ENCODE measurements around the gene PROK1.

DNA sequence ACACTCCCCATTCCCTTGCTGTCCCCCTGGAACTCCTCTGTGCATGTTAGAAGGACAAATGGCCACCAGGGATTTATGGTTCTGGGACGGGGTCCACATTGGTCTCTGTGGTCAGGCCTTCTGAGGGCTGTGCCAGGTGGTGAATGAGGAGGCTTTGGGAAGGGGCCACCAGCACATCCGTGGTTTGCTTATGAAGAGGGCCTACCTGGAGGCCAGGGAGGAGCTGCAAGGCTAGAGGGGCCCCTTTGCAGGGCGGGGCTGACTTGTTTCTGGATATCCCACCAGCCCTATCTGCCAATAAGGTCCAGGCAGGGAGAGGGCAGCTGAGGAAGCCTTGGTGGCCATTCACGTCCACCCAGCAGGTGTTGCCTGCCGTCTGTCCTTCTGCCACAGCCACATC, 43.1 kb downstream of the PROK1 start:
- TF ChIP-seq POLR2A (IDR thresholded peaks at IDR 0.05; ENCODE audit: extremely low read depth, insufficient read length), result no peak
- TF ChIP-seq, protein P1, sequence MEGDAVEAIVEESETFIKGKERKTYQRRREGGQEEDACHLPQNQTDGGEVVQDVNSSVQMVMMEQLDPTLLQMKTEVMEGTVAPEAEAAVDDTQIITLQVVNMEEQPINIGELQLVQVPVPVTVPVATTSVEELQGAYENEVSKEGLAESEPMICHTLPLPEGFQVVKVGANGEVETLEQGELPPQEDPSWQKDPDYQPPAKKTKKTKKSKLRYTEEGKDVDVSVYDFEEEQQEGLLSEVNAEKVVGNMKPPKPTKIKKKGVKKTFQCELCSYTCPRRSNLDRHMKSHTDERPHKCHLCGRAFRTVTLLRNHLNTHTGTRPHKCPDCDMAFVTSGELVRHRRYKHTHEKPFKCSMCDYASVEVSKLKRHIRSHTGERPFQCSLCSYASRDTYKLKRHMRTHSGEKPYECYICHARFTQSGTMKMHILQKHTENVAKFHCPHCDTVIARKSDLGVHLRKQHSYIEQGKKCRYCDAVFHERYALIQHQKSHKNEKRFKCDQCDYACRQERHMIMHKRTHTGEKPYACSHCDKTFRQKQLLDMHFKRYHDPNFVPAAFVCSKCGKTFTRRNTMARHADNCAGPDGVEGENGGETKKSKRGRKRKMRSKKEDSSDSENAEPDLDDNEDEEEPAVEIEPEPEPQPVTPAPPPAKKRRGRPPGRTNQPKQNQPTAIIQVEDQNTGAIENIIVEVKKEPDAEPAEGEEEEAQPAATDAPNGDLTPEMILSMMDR (IDR thresholded peaks at IDR 0.05; ENCODE audit: low read depth, low read length), result no peak
- TF ChIP-seq, protein P2, sequence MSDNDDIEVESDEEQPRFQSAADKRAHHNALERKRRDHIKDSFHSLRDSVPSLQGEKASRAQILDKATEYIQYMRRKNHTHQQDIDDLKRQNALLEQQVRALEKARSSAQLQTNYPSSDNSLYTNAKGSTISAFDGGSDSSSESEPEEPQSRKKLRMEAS (IDR thresholded peaks at IDR 0.05; ENCODE audit: low read depth, low read length), result no peak
